HG02840 (cell line): ENCODE measurements around the gene SGCD.

Experiments used
- ATAC-seq: cut with Tn5 transposase; IDR thresholded peaks from one replicate; pipeline ENCODE4 v1.9.1; 2021; ENCODE audit warnings: mild to moderate bottlenecking, moderate library complexity, moderate number of reproducible peaks; ENCODE audit not compliant: unreplicated experiment, low FRiP score

The SGCD gene

DNA sequence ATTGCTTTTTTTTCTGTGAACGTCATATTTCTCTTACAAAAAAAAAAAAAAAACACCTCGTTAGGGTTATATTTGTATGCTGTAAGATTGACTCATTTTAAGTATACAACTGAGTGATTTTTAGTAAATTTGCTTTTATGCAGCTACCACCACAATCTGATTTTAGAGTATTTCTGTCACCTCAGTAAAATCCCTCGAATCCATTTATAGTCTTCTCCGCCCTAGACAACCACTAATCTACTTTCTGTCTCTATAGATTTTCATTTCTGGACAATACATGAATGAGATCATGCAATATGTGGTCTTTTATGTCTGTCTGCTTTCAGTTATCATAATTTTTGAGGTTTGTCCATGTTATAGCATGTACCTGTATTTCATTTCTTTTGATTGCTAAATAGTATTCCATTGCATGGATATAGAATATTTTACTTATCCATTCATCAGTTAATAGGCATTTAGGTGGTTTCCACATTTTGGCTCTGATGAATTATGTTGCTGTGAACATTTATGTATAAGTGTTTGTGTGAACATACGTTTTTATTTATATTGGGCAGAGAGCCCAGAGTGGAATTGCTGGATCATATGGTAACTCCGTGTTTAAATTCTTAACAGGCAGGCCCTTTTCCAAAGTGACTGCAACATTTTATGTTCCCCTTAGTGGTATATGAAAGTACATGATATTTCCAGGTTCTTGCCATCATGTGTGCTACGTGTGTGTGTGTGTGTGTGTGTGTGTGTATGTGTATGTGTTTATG lies 171.4 kb downstream of the SGCD start:
- ATAC-seq = no peak

DNA sequence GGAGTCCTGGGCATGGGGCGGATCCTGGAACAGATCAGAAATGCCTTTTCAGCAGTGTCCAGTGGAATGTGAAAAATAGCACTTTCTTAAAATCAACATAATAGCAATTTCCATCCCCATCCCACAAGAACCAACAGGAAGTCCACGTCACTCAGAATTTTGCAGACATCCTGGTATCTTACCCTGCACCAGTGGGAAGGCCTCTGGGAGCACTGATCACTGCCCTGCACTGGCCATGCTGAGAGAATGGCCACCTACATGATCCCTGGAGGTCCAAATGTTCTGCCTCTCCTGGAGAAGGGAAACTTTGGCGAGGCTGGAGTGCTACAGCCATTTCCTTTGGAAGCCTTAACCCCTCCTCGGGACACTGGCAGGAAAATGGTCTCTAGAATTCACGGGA lies 173.8 kb downstream of the SGCD start:
- ATAC-seq = no peak

DNA sequence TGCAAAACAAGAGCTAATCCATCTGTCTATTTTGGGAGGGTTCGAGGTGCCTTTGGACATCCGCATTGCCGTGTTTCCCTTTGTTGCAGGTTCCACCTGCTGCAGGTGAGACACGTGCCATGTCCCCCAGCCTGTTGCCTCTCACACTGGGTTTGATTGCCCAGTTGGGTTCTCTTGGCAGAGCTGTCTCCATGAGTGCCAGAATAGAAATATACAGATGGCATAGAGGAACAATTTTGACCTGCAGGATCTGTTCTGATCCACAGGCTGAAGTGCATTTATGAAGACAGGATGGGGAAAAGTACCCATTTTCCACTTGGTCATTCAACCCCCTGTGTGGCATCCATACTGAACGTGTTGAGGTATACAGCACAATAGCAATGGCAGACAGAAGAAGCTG lies 178.1 kb downstream of the SGCD start:
- no peak for ATAC-seq

DNA sequence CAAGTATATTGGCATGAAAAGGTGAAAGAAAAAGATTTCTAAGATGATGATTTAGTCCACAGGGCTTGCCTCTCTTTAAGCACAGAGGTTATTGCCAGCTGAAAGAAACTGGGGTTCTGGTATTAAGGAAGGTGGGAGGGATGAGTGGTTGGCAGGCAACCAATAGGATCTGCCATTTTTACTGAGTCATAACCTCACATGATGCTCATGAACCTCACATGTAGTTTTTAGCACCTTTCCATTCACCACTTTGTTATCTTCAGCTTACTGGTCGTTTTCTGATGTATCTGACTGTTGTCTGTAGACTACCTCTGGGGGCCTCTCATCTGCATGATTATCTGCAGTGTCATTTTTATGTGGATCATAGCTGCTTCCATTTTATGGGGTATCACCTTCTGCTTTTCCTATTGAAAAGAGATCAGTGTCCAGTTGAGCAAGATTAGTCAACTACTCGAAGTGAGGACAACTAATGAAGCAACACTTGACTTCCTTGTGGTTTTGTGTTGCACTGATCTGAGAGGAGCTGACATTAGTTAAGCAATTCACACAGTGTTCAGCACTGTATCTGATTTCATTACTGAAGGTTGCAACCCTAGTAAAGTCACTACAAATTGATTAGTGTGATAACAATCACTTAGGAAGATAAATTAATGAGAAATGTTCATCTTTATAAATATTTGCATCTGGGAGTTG lies 186.3 kb downstream of the SGCD start:
- ATAC-seq = no peak

DNA sequence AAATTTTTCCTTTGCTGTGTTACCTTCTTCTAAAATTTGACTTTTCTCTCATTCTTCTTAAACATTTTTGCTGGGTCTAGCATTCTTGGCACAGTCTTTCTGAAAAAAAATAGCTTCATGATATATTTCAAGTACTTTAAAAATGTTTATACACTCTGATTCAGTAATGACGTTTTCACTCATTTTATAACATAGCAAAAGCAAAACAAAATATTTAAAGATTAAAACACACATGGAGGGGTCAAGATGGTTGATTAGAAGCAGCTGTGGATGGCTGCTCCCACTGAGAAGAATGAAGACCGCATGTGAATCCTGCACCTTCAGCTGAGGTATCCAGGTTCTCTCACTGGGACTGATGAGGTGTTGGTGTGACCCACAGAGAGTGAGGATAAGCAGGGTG lies 188.2 kb downstream of the SGCD start:
- ATAC-seq = no peak

DNA sequence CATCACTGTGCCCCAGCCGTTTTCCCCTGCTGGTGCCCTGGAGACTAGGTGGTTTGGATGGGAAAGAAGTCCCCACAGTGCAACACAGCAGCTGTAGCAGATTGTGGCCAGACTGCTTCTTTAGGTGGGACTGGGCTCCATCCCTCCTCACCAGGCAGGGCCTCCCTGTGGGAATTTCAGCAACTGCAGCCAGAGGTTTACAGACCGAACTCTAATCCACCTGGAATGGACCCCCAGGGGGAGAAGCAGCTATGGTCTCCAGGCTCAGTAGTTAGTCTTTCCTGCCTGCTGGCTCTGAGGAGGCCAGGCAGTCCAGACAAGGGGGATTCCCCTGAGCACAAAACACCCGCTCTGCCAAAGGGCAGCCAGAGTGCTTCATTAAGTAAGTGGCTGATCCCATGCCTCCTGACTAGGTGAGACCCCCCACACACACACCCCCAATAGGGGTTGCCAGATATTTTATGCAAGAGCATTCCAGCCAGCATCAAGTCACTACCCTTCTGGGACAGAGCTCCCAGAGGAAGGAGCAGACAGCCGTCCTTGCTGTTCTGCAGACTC lies 188.9 kb downstream of the SGCD start:
- ATAC-seq = no peak

DNA sequence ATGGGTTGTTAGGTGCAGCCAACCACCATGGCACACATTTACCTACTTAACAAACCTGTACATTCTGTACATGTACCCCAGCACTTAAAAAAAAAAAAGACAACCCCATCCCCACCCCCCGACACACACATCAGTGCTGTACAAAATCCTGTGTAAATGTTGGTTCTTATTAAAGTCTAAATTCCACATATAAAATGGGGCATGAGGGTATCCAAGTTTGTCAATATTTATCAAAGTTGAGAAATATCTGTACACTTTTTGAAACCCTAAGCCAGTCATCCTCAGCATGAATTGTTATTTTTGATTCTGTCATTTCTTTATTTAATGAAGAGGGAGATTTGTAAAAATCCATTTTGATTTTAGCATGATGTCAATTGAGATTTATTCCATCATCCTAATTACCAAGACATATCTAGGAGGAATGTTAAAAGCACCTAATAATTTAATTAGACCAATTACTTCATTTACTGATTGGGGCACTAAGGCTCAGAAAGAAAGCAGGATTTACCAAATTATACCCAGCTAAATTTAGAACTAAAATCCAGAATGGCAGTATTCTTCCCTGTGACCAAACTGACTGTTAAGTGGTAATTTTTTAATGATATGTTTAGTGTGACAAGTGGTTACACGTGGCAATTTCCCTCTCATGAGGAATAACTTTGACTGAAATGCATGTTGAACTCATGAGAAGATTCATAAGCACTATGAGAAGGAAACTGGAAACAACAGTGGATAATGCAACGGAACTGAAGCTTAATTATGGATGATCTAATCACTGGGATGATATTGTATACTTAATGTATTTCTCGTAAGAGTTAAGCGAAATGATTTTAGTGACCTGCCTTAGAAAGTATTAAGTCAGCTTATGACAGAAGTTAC lies 195.9 kb downstream of the SGCD start:
- ATAC-seq = no peak

DNA sequence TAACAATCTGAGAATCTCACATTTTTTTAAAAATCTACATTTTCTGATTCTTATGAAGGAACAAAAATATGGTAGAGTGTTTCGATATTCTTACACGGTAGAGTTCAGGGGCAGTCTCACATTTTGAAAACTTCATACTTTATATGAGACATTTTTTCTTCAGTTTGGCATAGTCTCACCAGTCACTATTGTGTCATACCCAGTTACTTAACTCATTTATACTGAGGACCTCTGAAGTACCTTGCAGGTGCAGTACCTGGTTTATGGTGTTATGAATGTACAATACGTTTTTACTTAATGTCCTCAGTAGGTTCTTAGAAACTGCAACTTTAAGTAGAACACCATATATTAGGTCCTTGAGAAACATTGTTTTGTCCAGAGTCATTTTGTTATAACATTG lies 196.6 kb downstream of the SGCD start:
- no peak for ATAC-seq

DNA sequence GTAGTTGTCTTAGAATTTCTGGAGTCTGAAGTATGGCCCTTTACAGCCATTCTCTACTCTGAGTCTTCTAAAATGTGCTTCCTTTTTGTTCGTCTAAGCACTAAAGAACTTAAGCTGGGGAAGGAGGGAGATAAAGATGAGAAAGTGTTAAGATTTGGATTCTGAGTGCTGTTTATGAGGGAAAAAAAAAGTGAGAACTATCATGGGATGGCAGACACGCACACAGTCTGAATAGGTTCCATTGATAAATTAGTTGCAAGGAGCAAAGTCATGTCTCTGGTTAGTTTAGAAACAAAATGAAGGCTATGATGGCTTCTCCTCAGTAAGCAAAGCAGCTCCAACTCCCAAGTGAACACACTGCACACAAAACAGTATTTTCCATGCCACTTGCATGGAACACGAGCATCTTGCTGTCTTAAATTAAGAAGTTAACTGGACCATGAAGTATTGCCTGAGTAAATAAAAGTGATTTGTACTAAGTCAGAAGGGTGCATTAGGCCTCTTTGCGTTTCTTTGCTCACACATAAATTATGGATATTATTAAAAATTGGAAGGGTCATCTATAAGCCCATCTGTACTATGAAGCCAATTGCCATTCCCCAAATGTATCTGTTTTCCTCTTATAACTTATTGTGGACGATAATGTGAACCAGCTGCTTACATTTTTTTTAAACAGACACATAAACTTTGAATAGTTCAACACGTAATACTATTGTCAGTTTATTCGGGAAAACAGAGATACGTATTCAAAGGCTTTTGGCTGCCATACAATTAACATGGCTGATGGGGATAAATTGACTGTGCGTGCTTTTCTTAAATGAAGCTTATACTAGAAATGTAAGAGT lies 199.3 kb downstream of the SGCD start:
- ATAC-seq = no peak

DNA sequence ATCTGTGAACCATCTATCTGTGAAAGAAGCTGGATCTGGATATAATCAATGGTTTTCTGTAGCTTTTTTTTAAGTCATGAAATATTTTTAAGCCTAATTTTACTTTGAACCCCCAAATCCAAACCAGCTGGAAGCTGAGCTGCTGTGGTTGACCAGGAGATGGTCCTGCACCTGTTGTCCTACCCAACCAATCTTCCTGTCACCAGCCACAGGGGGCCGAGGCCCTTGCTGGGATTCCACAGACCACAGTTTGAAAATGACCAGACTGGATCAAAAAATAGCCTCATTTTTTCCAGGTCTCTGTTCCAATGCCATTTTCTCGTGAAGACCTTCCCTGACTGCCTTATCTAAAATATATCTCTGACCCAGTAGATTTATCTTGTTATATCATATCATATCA lies 200.6 kb downstream of the SGCD start:
- no peak for ATAC-seq

DNA sequence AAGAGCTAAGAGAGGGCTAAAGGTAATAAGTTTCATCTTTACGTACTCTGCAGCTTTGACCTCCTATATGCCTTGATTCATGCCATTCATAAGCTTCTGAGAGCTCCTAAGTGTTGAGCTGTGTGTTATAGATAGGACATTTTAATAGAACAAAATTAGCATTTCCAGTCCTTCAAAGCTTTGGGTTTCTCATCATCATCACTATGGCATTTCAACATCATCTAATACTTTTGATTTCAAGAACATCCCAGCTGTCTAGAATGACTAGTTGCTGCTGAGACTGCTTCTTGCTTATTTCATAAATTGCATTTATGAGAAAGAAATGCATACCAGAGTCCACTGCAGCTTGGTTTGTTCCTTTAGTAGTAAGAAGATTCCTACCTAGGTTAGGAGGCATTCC lies 201.7 kb downstream of the SGCD start:
- no peak for ATAC-seq

DNA sequence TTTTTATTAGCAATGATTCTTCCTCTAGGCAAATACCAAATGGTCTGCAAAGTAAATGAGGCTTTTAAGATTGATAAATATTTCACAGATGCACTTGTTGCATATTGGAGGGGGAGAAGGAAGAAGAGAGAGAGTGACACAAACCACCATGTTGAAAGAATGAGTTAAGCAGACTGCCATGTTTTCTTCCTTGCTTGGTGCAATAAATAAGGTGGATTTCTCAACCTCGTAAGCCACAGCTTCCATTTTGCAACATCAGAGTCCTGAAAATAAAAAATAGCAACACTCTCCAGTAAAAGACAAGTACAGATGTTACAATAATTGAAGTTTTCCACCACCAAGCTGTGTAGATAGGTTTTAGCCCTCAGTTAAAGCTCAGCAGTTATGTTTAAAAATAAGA lies 202.9 kb downstream of the SGCD start:
- ATAC-seq = no peak

DNA sequence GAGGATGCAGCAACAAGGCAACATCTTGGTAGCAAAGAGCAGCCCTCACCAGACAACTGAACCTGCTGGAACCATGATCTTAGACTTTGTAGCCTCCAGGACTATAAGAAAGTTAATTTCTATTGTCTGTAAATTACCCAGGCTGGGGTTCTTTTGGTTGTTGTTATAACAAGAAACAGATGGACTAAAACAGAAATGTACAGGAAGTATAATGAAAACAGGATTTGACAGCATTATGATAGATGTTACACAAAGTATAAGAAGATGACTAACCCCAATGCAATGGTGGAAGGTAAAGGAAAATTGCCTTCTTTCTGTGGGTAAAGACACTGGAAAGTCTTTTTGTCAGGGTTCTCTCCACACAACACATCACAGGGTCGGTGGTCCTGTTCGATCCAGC lies 204.2 kb downstream of the SGCD start:
- ATAC-seq = no peak

DNA sequence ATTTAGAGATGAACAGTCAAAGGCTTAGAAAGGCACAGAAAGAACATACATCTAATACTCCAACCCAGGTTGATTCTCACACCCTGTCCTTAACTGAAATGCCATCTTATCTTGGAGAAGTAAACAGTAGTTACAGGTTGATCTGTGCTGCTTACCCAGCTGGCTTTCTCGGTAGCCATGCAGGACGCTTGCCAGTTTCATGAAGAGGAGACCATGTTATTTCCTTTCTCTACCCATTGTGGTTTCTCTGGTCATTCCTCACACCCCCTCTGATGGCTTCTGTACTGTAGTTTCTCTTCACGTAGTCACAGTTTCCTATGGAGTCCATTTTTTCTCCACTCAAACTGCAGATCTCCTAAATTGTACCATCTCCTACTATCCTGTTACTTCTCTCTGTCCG lies 206.0 kb downstream of the SGCD start:
- no peak for ATAC-seq

DNA sequence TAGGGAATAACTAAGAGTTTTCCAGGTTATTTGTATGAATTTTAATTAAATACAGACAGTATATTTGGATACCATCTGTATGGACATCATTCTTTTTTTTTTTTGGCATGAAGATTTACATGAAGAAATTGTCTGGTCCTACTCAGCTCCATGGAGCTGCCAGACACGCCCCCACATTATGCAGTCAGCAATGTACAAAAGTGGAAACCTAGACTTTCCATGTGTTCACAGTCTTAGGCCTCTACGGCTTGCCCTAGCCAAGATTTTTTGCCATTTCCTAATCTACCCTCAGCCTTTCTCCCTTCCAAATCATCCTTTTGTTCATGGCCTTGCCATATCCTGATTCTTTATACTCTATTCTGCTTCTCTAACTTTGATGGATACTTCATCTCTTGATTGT lies 207.1 kb downstream of the SGCD start:
- no peak for ATAC-seq

DNA sequence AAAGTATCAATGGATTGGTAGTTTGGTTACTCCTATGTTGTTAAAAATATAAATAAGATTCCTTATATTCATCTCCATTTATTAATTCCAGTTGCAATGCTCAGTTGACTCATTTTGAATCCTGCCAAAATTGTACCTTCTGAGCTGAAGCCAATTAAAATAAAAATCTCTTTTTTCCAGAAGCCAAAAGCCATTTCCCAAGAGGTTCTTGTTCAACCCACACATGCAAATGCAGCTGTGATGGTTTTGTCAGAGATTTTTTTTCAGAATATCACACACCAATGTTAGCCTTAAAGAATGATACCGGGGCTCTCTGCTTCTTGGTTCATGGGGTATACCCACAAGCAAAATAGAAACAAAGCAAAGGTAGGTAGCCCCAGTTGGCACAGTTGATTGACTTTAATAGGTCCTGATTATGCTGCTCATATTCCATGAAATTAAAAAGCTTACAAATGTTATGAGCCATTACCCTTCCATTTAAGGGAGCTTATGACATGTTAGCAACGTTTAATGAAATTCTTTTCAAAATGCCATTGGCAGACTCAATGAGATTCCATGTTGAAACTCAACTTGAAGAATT lies 208.0 kb downstream of the SGCD start:
- ATAC-seq = no peak

DNA sequence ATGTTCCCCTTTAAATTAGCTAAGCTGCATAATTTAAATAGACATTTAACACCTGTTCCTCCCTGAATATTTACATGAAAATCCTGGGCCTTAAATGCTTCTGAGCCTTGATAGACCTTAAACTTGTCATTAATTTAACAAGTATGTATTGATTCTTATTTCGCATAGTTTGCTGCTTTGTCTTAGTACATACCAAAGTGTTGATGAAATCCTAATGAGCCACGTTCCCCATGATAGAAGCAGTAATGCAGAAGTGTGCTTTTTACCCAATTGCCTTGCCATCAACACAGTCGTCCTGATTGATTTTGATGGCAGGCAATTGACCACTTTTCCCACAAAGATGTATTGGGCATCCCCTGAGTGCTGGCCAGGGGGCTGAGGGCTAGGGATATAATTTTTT lies 213.5 kb downstream of the SGCD start:
- no peak for ATAC-seq

DNA sequence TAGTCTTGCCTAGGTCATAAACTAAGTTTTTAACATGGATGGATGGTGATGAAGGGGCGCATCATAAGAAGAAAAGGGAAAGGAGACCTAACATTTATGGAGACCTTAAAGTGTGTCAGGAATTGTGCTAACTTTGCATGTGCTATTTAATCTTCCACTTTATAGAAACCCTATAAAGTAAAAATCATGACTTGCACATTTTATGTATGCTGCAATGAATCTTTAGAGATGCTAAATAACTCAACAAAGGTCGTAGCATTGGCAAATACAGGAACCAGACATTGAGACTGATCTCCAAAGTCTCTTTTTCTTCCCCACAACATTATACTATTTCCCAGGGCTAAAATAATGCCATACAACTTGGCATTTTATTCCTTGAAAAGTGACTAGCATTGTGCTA lies 214.6 kb downstream of the SGCD start:
- no peak for ATAC-seq

DNA sequence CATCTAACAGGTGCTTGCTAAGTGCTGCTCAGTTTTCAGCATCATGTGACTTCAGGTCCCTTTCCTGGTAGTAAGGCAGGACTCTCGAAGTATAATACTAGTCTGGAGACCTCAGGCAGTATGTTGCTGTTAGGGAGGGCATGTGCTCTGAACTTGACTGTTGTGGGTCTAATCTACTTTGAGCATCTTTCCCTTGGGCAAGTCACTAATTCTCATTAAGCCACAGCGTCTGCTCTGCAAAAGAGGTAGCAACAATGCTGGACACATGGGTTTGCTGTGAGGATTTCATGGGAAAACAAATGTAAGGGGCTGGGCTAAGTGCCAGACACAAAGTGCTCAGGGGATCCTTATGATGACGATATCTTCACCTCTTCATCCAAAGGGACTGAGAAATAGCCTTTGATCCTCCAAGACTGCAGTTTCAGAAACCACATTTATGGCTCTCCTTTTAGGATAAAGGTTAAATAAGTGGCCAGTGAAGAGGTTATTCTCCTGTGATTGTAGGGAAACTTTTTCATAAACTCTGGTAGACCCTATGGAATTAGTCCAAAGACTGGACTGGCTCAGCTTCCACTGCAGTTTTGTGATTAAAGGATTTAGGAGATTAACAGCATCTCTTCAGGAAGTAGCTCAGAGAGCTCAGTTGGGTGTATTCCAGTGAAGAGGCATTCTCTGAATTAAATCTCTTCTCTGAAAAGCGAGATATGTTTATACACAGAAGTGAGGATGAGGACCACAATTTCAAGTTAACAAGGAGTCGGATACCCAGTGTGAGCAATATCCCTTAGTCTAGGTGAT lies 216.6 kb downstream of the SGCD start:
- no peak for ATAC-seq
